ENCODE measurements around the gene HNRNPUL1.

- TF ChIP-seq, protein P1, sequence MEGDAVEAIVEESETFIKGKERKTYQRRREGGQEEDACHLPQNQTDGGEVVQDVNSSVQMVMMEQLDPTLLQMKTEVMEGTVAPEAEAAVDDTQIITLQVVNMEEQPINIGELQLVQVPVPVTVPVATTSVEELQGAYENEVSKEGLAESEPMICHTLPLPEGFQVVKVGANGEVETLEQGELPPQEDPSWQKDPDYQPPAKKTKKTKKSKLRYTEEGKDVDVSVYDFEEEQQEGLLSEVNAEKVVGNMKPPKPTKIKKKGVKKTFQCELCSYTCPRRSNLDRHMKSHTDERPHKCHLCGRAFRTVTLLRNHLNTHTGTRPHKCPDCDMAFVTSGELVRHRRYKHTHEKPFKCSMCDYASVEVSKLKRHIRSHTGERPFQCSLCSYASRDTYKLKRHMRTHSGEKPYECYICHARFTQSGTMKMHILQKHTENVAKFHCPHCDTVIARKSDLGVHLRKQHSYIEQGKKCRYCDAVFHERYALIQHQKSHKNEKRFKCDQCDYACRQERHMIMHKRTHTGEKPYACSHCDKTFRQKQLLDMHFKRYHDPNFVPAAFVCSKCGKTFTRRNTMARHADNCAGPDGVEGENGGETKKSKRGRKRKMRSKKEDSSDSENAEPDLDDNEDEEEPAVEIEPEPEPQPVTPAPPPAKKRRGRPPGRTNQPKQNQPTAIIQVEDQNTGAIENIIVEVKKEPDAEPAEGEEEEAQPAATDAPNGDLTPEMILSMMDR (IDR thresholded peaks at IDR 0.05), result no peak
- no peak for TF ChIP-seq POLR2A (IDR thresholded peaks at IDR 0.05)
These were observed 44.1 kb upstream of the HNRNPUL1 start for GRCh38 chr19:41219924-41220567.

All from vagina (tissue), 2 donors.